Keratinocyte (primary cell): ENCODE measurements around the gene BCL2L11. TPM values are rescaled to one million over a fixed set of nuclear protein-coding genes. Genes with fewer than 3 reads are reported as not detected.

ENCODE experiments used
- DNase-seq: peaks from one replicate; pipeline ENCODE4 v3.0.0-alpha.2; 2011; ENCODE audit warnings: low read depth, missing footprints, low spot score
- FAIRE-seq: peaks from 2 replicates; lab custom pipeline; 2011; peaks lifted over from hg19 to GRCh38; lab: Jason Lieb, UNC
- H2AFZ ChIP-seq: 2 replicates; pipeline ENCODE4 v1.6.0; 2012; ENCODE audit warnings: low read length, control low read depth, inconsistent platforms; ENCODE audit not compliant: control insufficient read depth
- H3K27ac ChIP-seq: 2 replicates; pipeline ENCODE4 v1.5.1; 2011; ENCODE audit warnings: low read length; ENCODE audit not compliant: control insufficient read depth, insufficient read depth
- H3K27me3 ChIP-seq: 3 replicates; pipeline ENCODE4 v1.6.0; 2011; ENCODE audit warnings: low read length; ENCODE audit not compliant: control insufficient read depth, insufficient read depth; ENCODE audit errors: extremely low read depth
- H3K36me3 ChIP-seq, 2 experiments: 2 replicates in 1 of 2; 3 replicates in 1 of 2; pipeline ENCODE4 v1.5.1; 2011; ENCODE audit warnings: low read length in 2 of 2, mild to moderate bottlenecking in 1 of 2; ENCODE audit not compliant: control insufficient read depth in 2 of 2, insufficient read depth in 2 of 2; ENCODE audit errors: extremely low read depth in 1 of 2
- H3K4me1 ChIP-seq: 3 replicates; pipeline ENCODE4 v1.5.1; 2011; ENCODE audit warnings: low read length; ENCODE audit not compliant: control insufficient read depth, insufficient read depth; ENCODE audit errors: extremely low read depth
- H3K4me2 ChIP-seq: 3 replicates; pipeline ENCODE4 v1.6.0; 2011; ENCODE audit warnings: low read depth, low read length; ENCODE audit not compliant: control insufficient read depth, insufficient read depth; ENCODE audit errors: extremely low read depth
- H3K4me3 ChIP-seq, 3 experiments: fragments of 200-600 bp in 1 of 3; sonication (generic) in 1 of 3; 2 replicates in 2 of 3; 3 replicates in 1 of 3; pipeline ENCODE4 v1.5.1; 2011 to 2016; ENCODE audit warnings: low read length in 3 of 3, mild to moderate bottlenecking in 3 of 3, control low read depth in 2 of 3, inconsistent platforms in 1 of 3, low read depth in 1 of 3, mixed read lengths in 1 of 3, mixed run types in 1 of 3, moderate library complexity in 1 of 3; ENCODE audit not compliant: control insufficient read depth in 2 of 3, insufficient read depth in 2 of 3; ENCODE audit errors: extremely low read depth in 1 of 3
- H3K79me2 ChIP-seq: 2 replicates; pipeline ENCODE4 v1.6.0; 2012; ENCODE audit warnings: low read length; ENCODE audit not compliant: control insufficient read depth, insufficient read depth
- H3K9ac ChIP-seq: 3 replicates; pipeline ENCODE4 v1.6.0; 2011; ENCODE audit warnings: low read length; ENCODE audit not compliant: control insufficient read depth, insufficient read depth; ENCODE audit errors: extremely low read depth
- H3K9me1 ChIP-seq: 3 replicates; pipeline ENCODE4 v1.6.0; 2011; ENCODE audit warnings: low read length; ENCODE audit not compliant: control insufficient read depth, insufficient read depth; ENCODE audit errors: extremely low read depth
- H3K9me3 ChIP-seq: 2 replicates; pipeline ENCODE4 v1.5.1; 2012; ENCODE audit warnings: low read depth, low read length; ENCODE audit not compliant: control insufficient read depth
- H4K20me1 ChIP-seq: 3 replicates; pipeline ENCODE4 v1.6.0; 2011; ENCODE audit warnings: low read length; ENCODE audit not compliant: control insufficient read depth, insufficient read depth; ENCODE audit errors: extremely low read depth
- EZH2 ChIP-seq: IDR thresholded peaks from one replicate; pipeline ENCODE4 v1.6.1; 2012; ENCODE audit warnings: inconsistent platforms, mild to moderate bottlenecking, low read length, moderate library complexity
- dilution Hi-C: fragments of 300-500 bp; cut with MboI; formaldehyde crosslinking; loops from one replicate; pipeline ENCODE4 v1.7.0; 2020; ENCODE audit warnings: low sequenced_read_pairs; ENCODE audit not compliant: extremely low pct_ligation_motif_present
- polyA plus RNA-seq, 5 experiments: library from polyadenylated mRNA; depleted of rRNA in 3 of 5; stranded (reverse) in 3 of 5; stranded (forward) in 1 of 5; unstranded in 1 of 5; fragments of >200 nt; gene quantifications; 1 replicate in 1 of 5; 2 replicates in 3 of 5; 3 replicates in 1 of 5; pipeline versions ENCODE4 v1.2.1 to v1.2.3, GENCODE V29; 2011 to 2012; ENCODE audit warnings: missing spikeins in 2 of 5, low read depth in 1 of 5, low replicate concordance in 1 of 5
- TF ChIP-seq, protein P1 (sequence below), 3 experiments: IDR thresholded peaks in 1 of 3; conservative IDR thresholded peaks in 1 of 3; optimal IDR thresholded peaks in 1 of 3; 2 replicates in 2 of 3; 3 replicates in 1 of 3; pipeline versions ENCODE3 to v1.5.1; 2011; ENCODE audit warnings: low read length in 3 of 3, mild to moderate bottlenecking in 3 of 3, moderate library complexity in 2 of 3, control low read depth in 1 of 3, inconsistent platforms in 1 of 3; ENCODE audit not compliant: insufficient read depth in 2 of 3; ENCODE audit errors: extremely low read depth in 1 of 3

Gene BCL2L11
- polyA plus RNA-seq, 1 donor (not counting 4 experiments of a cell fraction or from before 2014, with no cell fraction given), result 1.9 TPM

DNA sequence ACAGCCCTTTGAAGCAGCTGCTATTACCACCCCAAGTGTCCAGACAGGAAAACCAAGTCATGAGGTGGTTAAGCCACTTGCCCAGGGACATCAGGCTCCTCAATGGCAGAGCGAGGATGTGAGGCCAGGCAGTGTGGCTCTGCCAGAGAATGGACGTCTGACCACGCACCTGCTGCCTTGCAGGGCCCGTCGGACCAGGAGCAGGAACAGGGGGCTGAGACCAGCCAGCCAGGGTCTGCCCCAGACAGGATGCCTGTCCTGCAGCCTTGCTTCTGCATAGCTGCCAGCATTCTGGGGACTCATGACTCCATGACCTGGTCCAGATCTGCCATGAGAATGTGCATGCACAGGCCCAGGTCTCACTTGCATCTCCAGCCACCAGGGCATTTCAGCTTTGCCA lies 52.0 kb downstream of the BCL2L11 start:
- dilution Hi-C loops, result no loop called here
- no peak for DNase-seq
- Histone ChIP-seq H4K20me1 (no peaks in the 10 kb centered on the region), H3K27ac (no peak overlapping the region), H3K9me3 (no peaks in the 10 kb centered on the region), H3K9me1 (no peaks in the 10 kb centered on the region), H3K4me2 (no peak overlapping the region), H3K27me3 (no peaks in the 10 kb centered on the region), H3K4me3 (no peak overlapping the region), H3K36me3 (no peaks in the 10 kb centered on the region), H3K79me2 (no peaks in the 10 kb centered on the region), H3K4me1 (peaks cover 18% of the 10 kb centered on the region), H2AFZ (no peak overlapping the region), H3K9ac (no peak overlapping the region)
- TF ChIP-seq EZH2, result no peak
- TF ChIP-seq, protein P1, sequence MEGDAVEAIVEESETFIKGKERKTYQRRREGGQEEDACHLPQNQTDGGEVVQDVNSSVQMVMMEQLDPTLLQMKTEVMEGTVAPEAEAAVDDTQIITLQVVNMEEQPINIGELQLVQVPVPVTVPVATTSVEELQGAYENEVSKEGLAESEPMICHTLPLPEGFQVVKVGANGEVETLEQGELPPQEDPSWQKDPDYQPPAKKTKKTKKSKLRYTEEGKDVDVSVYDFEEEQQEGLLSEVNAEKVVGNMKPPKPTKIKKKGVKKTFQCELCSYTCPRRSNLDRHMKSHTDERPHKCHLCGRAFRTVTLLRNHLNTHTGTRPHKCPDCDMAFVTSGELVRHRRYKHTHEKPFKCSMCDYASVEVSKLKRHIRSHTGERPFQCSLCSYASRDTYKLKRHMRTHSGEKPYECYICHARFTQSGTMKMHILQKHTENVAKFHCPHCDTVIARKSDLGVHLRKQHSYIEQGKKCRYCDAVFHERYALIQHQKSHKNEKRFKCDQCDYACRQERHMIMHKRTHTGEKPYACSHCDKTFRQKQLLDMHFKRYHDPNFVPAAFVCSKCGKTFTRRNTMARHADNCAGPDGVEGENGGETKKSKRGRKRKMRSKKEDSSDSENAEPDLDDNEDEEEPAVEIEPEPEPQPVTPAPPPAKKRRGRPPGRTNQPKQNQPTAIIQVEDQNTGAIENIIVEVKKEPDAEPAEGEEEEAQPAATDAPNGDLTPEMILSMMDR (optimal IDR thresholded peaks at IDR 0.05 in 1 of 3, IDR thresholded peaks at IDR 0.05 in 1 of 3, conservative IDR thresholded peaks at IDR 0.05 in 1 of 3; ENCODE audit: extremely low read depth in 1 of 3, insufficient read depth in 2 of 3, low read length in 3 of 3), result no peak
- no peak for FAIRE-seq

DNA sequence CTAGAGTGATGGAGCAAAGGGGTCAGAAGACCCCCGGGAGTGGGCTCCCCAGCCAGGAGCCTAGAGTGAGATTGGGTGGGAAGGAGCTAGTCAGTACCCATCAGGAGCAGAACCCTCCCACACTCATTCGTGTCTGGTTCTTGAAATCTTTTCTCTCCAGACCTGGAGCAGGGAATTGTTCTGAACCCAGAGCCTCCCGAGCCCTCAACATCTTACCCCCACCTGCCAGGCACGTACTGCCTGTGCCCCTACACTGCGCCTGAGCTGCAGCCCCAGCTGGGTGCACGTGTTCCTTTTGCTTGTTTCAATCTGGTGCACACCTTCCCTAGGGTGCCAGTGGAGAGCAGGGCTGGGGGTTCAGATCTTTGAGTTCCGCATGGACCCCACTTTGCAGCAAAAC lies 52.6 kb downstream of the BCL2L11 start:
- dilution Hi-C loops, result no loop called here
- H3K27me3 ChIP-seq, result no peaks in the 10 kb centered on the region
- H4K20me1 ChIP-seq, result no peaks in the 10 kb centered on the region
- H3K4me3 ChIP-seq, result no peak overlapping the region
- no peak overlapping the region for H2AFZ ChIP-seq
- H3K9ac ChIP-seq, result no peak overlapping the region
- TF ChIP-seq, protein P1 (optimal IDR thresholded peaks at IDR 0.05 in 1 of 3, IDR thresholded peaks at IDR 0.05 in 1 of 3, conservative IDR thresholded peaks at IDR 0.05 in 1 of 3; ENCODE audit: extremely low read depth in 1 of 3, insufficient read depth in 2 of 3, low read length in 3 of 3), result no peak
- no peaks in the 10 kb centered on the region for H3K9me3 ChIP-seq
- FAIRE-seq (no peak), DNase-seq (no peak)
- no peaks in the 10 kb centered on the region for H3K9me1 ChIP-seq
- H3K27ac ChIP-seq, result no peak overlapping the region
- H3K4me1 ChIP-seq, result peaks cover 13% of the 10 kb centered on the region
- H3K36me3 ChIP-seq, result no peaks in the 10 kb centered on the region
- no peaks in the 10 kb centered on the region for H3K79me2 ChIP-seq
- no peak overlapping the region for H3K4me2 ChIP-seq
